ENCODE results near the gene KCNK2. TPM values are rescaled to one million over a fixed set of nuclear protein-coding genes. Genes with fewer than 3 reads are reported as not detected.
A peak's percentile ranks its signal among the peaks of the same experiment; 100 is the strongest.

The KCNK2 gene
- total RNA-seq, 4 donors from 2014 or later: 3.9 to 22.6 (median 21.2) TPM

DNA sequence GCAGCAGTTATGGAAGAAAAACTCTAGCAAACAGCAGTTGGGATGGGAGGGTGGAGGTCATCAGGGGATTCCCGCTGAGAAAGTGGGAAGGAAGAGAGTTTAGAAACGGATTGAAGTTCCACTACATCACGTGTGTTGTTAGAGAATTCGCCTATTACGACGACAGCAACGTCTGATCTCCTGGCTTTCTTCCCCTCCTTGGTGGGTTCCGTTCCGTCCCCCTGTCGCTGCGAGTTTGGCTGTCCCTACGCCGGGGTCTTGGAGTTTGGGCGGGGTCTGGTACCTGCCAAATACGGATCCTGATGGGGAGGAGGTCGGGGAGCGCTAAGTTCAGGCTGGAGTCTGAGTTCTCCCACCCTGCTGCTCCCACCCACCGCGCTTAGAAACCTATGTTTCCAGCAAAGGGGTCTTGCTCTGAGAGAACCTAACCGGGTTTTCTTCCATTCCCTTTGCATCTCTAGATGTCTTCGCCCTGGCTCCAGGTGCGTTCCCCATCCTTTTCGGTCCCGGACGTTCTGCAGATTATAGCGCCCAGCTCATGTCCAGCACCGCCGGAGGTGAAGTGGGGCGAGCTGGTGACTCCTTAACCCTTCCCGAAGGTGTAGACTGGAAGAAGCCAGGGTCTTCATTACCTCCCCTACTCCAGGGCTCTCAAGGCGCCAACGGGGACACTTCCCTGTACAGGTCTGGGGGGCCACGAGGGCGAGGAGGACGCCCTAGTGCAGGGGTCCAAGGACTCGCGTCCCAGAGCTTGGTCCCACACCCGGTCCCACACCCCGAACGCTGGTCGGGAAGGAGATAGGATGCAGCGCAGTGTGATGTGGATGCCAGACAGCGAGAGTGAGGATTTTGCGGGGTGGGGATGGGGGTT lies 641 bp upstream of the KCNK2 start:
- H3K27ac ChIP-seq: no peak overlapping the region
- H3K9me3 ChIP-seq: no peaks in the 10 kb centered on the region
- peaks cover 0 to 14% of the 10 kb centered on the region in 2 donors for H3K4me1 ChIP-seq
- no peaks in the 10 kb centered on the region for H3K36me3 ChIP-seq
- no peaks in the 10 kb centered on the region for H3K27me3 ChIP-seq
- DNase-seq: peak; percentile 4 to 7
- TF ChIP-seq POLR2A (IDR thresholded peaks at IDR 0.05): no peak
- TF ChIP-seq, protein P1, sequence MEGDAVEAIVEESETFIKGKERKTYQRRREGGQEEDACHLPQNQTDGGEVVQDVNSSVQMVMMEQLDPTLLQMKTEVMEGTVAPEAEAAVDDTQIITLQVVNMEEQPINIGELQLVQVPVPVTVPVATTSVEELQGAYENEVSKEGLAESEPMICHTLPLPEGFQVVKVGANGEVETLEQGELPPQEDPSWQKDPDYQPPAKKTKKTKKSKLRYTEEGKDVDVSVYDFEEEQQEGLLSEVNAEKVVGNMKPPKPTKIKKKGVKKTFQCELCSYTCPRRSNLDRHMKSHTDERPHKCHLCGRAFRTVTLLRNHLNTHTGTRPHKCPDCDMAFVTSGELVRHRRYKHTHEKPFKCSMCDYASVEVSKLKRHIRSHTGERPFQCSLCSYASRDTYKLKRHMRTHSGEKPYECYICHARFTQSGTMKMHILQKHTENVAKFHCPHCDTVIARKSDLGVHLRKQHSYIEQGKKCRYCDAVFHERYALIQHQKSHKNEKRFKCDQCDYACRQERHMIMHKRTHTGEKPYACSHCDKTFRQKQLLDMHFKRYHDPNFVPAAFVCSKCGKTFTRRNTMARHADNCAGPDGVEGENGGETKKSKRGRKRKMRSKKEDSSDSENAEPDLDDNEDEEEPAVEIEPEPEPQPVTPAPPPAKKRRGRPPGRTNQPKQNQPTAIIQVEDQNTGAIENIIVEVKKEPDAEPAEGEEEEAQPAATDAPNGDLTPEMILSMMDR (IDR thresholded peaks at IDR 0.05): no peak
- intact Hi-C loops (cut with DNase I): no loop called here
- 8 to 9% methylated on average over 35 to 44 of the region's 44 CpGs for WGBS, 2 donors
- peak overlapping the region; percentile 29 to 47 (median 39) for H3K4me3 ChIP-seq (replicated peaks in 1 of 3)

DNA sequence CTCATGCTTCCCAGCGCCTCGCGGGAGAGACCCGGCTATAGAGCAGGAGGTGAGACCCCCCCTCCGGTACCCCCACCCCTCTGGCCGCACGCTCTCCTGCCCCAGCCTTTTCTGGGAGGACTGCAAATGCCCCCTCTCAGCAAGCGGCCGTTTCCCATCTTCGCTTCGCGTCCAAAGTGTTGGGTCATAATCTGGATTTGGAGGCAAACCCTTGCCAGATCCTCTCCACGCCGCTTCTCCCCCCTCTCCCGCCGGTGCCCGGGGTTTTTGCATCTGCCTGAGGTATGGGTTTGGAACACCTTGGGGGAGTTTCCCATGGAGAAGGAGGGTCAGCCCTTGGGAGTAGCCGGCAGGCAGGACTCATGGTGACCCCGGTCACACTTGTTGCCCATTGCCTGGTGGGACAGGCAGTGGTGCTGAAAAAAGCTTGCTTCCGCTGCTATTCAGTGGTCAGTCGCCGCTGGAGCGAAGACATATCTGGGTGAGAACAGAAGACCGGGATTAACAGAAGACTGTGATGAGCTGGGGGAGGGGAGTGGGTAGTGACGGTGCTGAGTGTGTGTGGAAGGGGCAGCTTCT lies 935 bp downstream of the KCNK2 start:
- no peaks in the 10 kb centered on the region for H3K27me3 ChIP-seq
- intact Hi-C loops (cut with DNase I): no loop called here
- WGBS, 2 donors: 3% methylated on average over 24 to 25 of the region's 25 CpGs

DNA sequence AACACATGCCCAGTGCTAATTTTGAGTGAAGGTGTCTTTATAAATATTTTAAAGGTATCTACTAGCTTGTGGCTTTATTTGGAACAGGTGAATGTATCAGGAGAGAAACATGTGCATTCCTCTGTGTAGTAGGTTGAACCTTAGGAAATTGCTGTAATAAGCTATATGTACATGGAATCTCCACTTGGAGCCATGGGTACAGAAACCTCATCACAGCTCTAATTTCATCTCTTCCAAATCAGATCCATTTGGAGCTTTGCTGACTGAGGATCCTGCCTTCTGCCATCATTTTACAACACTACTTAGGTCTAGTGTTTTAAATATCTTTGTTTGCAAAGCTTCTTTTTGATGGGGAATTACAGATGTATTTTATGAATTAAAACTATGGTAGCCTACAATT lies 2.1 kb downstream of the KCNK2 start:
- no peaks in the 10 kb centered on the region for H3K27me3 ChIP-seq
- H3K36me3 ChIP-seq: no peaks in the 10 kb centered on the region
- peaks cover 4 to 14% of the 10 kb centered on the region in 2 donors for H3K4me1 ChIP-seq
- DNase-seq: no peak
- intact Hi-C loops (cut with DNase I): no loop called here
- H3K9me3 ChIP-seq: no peaks in the 10 kb centered on the region
- H3K4me3 ChIP-seq (replicated peaks in 1 of 3): no peak overlapping the region
- no peak overlapping the region for H3K27ac ChIP-seq
- TF ChIP-seq, protein P1 (IDR thresholded peaks at IDR 0.05): no peak
- TF ChIP-seq POLR2A (IDR thresholded peaks at IDR 0.05): no peak

More for the DNA sequence above, 935 bp downstream of the KCNK2 start:
- Histone ChIP-seq H3K36me3 (no peaks in the 10 kb centered on the region), H3K4me3 (replicated peaks in 1 of 3) (peak overlapping the region; percentile 2 to 61 (median 45)), H3K27ac (no peak overlapping the region), H3K4me1 (peaks cover 4 to 14% of the 10 kb centered on the region in 2 donors), H3K9me3 (no peaks in the 10 kb centered on the region)
- DNase-seq: peak; percentile 45 to 65
- TF ChIP-seq, protein P1 (IDR thresholded peaks at IDR 0.05): no peak
- no peak for TF ChIP-seq POLR2A (IDR thresholded peaks at IDR 0.05)

DNA sequence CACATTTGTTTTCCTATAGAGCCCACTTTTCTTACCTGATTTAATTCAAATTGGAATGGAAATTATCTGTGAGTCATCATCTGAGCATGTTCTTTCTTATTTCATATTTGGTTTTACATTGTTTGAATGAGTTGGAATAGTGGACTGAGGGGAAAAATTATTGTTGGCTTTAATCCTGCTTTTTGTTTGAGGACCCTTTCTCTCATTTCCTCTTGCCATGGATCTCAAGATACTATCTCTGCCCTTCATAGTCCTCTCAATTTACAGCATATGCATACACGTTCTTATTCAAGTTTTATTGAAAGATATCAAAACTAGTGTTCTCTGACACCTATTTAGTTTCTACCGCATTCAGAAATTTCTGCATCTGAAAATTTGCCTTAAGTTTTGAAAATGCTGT lies 5.1 kb downstream of the KCNK2 start:
- TF ChIP-seq, protein P1 (IDR thresholded peaks at IDR 0.05): no peak
- no peak for TF ChIP-seq POLR2A (IDR thresholded peaks at IDR 0.05)
- Histone ChIP-seq H3K4me1 (peaks cover 4 to 7% of the 10 kb centered on the region in 2 donors), H3K9me3 (no peaks in the 10 kb centered on the region), H3K4me3 (replicated peaks in 1 of 3) (no peak overlapping the region), H3K36me3 (no peaks in the 10 kb centered on the region), H3K27me3 (no peaks in the 10 kb centered on the region), H3K27ac (no peak overlapping the region)
- intact Hi-C loops (cut with DNase I): no loop called here
- WGBS, 2 donors: 91 to 92% methylated on average over 2 of the region's 2 CpGs
- DNase-seq: no peak

DNA sequence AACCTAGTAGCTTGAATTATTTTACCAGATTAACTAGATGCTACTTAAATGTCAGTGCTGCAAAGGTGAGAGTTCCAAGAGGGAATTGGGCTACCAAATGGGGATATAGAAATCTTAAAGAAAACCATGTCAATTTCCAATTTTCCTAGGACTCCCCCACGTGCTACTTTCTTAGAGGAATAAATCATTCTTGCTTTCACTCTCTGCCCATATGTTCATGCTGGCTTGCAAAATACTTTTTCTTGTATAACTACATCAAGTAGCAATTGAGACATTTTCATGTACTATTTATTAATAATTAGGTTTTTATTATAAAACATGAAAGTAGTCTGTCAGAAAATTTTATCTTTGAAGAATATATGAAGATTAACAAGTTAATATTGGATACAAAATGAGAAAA lies 11.8 kb downstream of the KCNK2 start:
- H3K36me3 ChIP-seq: no peaks in the 10 kb centered on the region
- H3K9me3 ChIP-seq: no peaks in the 10 kb centered on the region
- no peak for DNase-seq
- no peaks in the 10 kb centered on the region for H3K4me1 ChIP-seq
- peaks cover 3% of the 10 kb centered on the region for H3K27me3 ChIP-seq
- intact Hi-C loops (cut with DNase I): no loop called here
- no peak overlapping the region for H3K4me3 ChIP-seq (replicated peaks in 1 of 3)
- WGBS, 2 donors: 70 to 76% methylated on average over 1 of the region's 1 CpG
- TF ChIP-seq POLR2A (IDR thresholded peaks at IDR 0.05): no peak
- TF ChIP-seq, protein P1 (IDR thresholded peaks at IDR 0.05): no peak
- H3K27ac ChIP-seq: no peak overlapping the region
